ENCODE data around the gene MACROD2.
A peak's percentile ranks its signal among the peaks of the same experiment; 100 is the strongest.

The MACROD2 gene

GRCh38 chr20:14531786-14532185 lies 536.5 kb downstream of the MACROD2 start:
- no peak for DNase-seq (ENCODE audit: low read depth)

GRCh38 chr20:14536738-14537137 lies 541.4 kb downstream of the MACROD2 start:
- DNase-seq (ENCODE audit: low read depth), result no peak

- DNase-seq (ENCODE audit: low read depth), result no peak
These were observed 543.1 kb downstream of the MACROD2 start for GRCh38 chr20:14538433-14538832.

GRCh38 chr20:14543040-14543439 lies 547.7 kb downstream of the MACROD2 start:
- no peak for DNase-seq (ENCODE audit: low read depth)

- DNase-seq (ENCODE audit: low read depth), result no peak
These were observed 549.4 kb downstream of the MACROD2 start for GRCh38 chr20:14544688-14545087.

GRCh38 chr20:14550655-14551054 lies 555.3 kb downstream of the MACROD2 start:
- DNase-seq (ENCODE audit: low read depth), result no peak

- peak; percentile 15 for DNase-seq (ENCODE audit: low read depth)
These were observed 558.6 kb downstream of the MACROD2 start for GRCh38 chr20:14553774-14554534.

- DNase-seq (ENCODE audit: low read depth), result no peak
These were observed 560.4 kb downstream of the MACROD2 start for GRCh38 chr20:14555676-14556075.

- no peak for DNase-seq (ENCODE audit: low read depth)
These were observed 560.9 kb downstream of the MACROD2 start for GRCh38 chr20:14556206-14556605.

- no peak for DNase-seq (ENCODE audit: low read depth)
These were observed 564.3 kb downstream of the MACROD2 start for GRCh38 chr20:14559612-14560011.

- DNase-seq (ENCODE audit: low read depth), result peak; percentile 9
These were observed 566.5 kb downstream of the MACROD2 start for GRCh38 chr20:14561741-14562221.

- no peak for DNase-seq (ENCODE audit: low read depth)
These were observed 567.7 kb downstream of the MACROD2 start for GRCh38 chr20:14562981-14563380.

GRCh38 chr20:14566505-14566904 lies 571.2 kb downstream of the MACROD2 start:
- peak; percentile 82 for DNase-seq (ENCODE audit: low read depth)

- DNase-seq (ENCODE audit: low read depth), result no peak
These were observed 572.9 kb downstream of the MACROD2 start for GRCh38 chr20:14568225-14568624.

GRCh38 chr20:14568701-14569100 lies 573.4 kb downstream of the MACROD2 start:
- no peak for DNase-seq (ENCODE audit: low read depth)

GRCh38 chr20:14569641-14570040 lies 574.3 kb downstream of the MACROD2 start:
- no peak for DNase-seq (ENCODE audit: low read depth)

GRCh38 chr20:14570811-14571210 lies 575.5 kb downstream of the MACROD2 start:
- no peak for DNase-seq (ENCODE audit: low read depth)

- DNase-seq (ENCODE audit: low read depth), result no peak
These were observed 578.4 kb downstream of the MACROD2 start for GRCh38 chr20:14573676-14574075.

- DNase-seq (ENCODE audit: low read depth), result no peak
These were observed 581.0 kb downstream of the MACROD2 start for GRCh38 chr20:14576196-14576877.

GRCh38 chr20:14580418-14581074 lies 585.2 kb downstream of the MACROD2 start:
- no peak for DNase-seq (ENCODE audit: low read depth)

GRCh38 chr20:14581731-14582130 lies 586.4 kb downstream of the MACROD2 start:
- DNase-seq (ENCODE audit: low read depth), result no peak

GRCh38 chr20:14582855-14583254 lies 587.5 kb downstream of the MACROD2 start:
- peak; percentile 23 for DNase-seq (ENCODE audit: low read depth)

- no peak for DNase-seq (ENCODE audit: low read depth)
These were observed 588.1 kb downstream of the MACROD2 start for GRCh38 chr20:14583413-14583812.

Measured in GM04504 (cell line).